GM12878 (cell line): ENCODE results near the gene MAD1L1. TPM values are rescaled to one million over a fixed set of nuclear protein-coding genes. Genes with fewer than 3 reads are reported as not detected.

Source experiments
- CHD4 ChIP-seq: fragments of 200-600 bp; sonication (generic); IDR thresholded peaks from 2 replicates; pipeline ENCODE4 v1.6.1; 2016; ENCODE audit warnings: mild to moderate bottlenecking
- ESRRA ChIP-seq: IDR thresholded peaks from 2 replicates; pipeline ENCODE4 v1.6.1; 2012; ENCODE audit warnings: mild to moderate bottlenecking, low read length, improper control_type of control experiment
- MEF2B ChIP-seq: fragments of 450-650 bp; IDR thresholded peaks from 2 replicates; pipeline ENCODE4 v1.6.1; 2018; ENCODE audit warnings: mild to moderate bottlenecking, moderate library complexity; ENCODE audit not compliant: partially characterized antibody, poor library complexity, severe bottlenecking
- MTA2 ChIP-seq: fragments of 450-650 bp; IDR thresholded peaks from 2 replicates; pipeline ENCODE4 v1.6.1; 2016; ENCODE audit warnings: low read depth, mild to moderate bottlenecking, moderate library complexity
- NFYB ChIP-seq: IDR thresholded peaks from 2 replicates; pipeline ENCODE4 v1.6.1; 2011; ENCODE audit warnings: low read depth, mild to moderate bottlenecking, low read length, improper control_type of control experiment, moderate library complexity; ENCODE audit not compliant: insufficient read depth
- PAX5 ChIP-seq: IDR thresholded peaks from 2 replicates; pipeline ENCODE4 v1.6.1; 2011; ENCODE audit warnings: low read depth, low read length, borderline replicate concordance
- RELA ChIP-seq: fragments of 450-650 bp; IDR thresholded peaks from 2 replicates; pipeline ENCODE4 v1.8.0; 2014; ENCODE audit warnings: borderline replicate concordance; ENCODE audit not compliant: partially characterized antibody
- RUNX3 ChIP-seq: IDR thresholded peaks from 2 replicates; pipeline ENCODE4 v1.6.1; 2012; ENCODE audit warnings: low read length, inconsistent platforms
- SMAD1 ChIP-seq: fragments of 450-650 bp; IDR thresholded peaks from 2 replicates; pipeline ENCODE4 v1.6.1; 2018; ENCODE audit warnings: mild to moderate bottlenecking, low read depth; ENCODE audit not compliant: partially characterized antibody
- SREBF2 ChIP-seq: IDR thresholded peaks from 2 replicates; pipeline ENCODE4 v1.6.1; 2012; ENCODE audit warnings: mild to moderate bottlenecking, low read length
- polyA plus RNA-seq, 11 experiments: library from polyadenylated mRNA; depleted of rRNA in 4 of 11; unstranded in 6 of 11; stranded (reverse) in 5 of 11; fragments of >200 nt; fragmentation: Nextera tagmentation in 4 of 11; fragmentation: Illumina TruSeq in 1 of 11; extraction: Ambion mirVana in 4 of 11; extraction: Trizol in 1 of 11; gene quantifications; 1 replicate in 1 of 11; 2 replicates in 10 of 11; pipeline versions ENCODE4 v1.2.1 to v1.2.3, GENCODE V29; 2011 to 2016; ENCODE audit warnings: inconsistent platforms in 2 of 11, missing spikeins in 2 of 11, low read depth in 1 of 11
- total RNA-seq, 4 experiments: library from RNA; depleted of rRNA in 3 of 4; stranded (reverse); fragments of >200 nt in 3 of 4; fragmentation: Illumina TruSeq in 1 of 4; extraction: Trizol in 1 of 4; gene quantifications; 2 replicates each; pipeline versions ENCODE4 v1.2.1 to v1.2.3, GENCODE V29; 2013 to 2021
- TF ChIP-seq, protein P1 (sequence below): fragments of 450-650 bp; conservative IDR thresholded peaks from 2 replicates; pipeline ENCODE4 v1.6.1; 2017; ENCODE audit warnings: mild to moderate bottlenecking, moderate library complexity
- TF ChIP-seq, protein P2 (sequence below): IDR thresholded peaks from 2 replicates; pipeline ENCODE4 v1.6.1; 2012; ENCODE audit warnings: improper control_type of control experiment, low read depth, low read length; ENCODE audit not compliant: insufficient replicate concordance
- TF ChIP-seq, protein P3 (sequence below): IDR thresholded peaks from 2 replicates; pipeline ENCODE4 v1.6.1; 2011; ENCODE audit warnings: borderline replicate concordance, low read depth, mild to moderate bottlenecking, moderate library complexity, low read length; ENCODE audit not compliant: insufficient read depth, poor library complexity, severe bottlenecking
- TF ChIP-seq, protein P4 (sequence below): fragments of 450-650 bp; IDR thresholded peaks from 2 replicates; pipeline ENCODE4 v1.6.1; 2017; ENCODE audit warnings: mild to moderate bottlenecking, low read depth, inconsistent platforms; ENCODE audit not compliant: poor library complexity, severe bottlenecking
- TF ChIP-seq, protein P5 (sequence below): fragments of 450-650 bp; IDR thresholded peaks from 2 replicates; pipeline ENCODE4 v1.6.1; 2017; ENCODE audit warnings: mild to moderate bottlenecking, moderate library complexity

Gene MAD1L1
- total and polyA plus RNA-seq, 10 of the 15 experiments (the other 5 are each of a cell fraction or from before 2014, with no cell fraction given) = 2.2 to 76.8 (median 38.3) TPM

DNA sequence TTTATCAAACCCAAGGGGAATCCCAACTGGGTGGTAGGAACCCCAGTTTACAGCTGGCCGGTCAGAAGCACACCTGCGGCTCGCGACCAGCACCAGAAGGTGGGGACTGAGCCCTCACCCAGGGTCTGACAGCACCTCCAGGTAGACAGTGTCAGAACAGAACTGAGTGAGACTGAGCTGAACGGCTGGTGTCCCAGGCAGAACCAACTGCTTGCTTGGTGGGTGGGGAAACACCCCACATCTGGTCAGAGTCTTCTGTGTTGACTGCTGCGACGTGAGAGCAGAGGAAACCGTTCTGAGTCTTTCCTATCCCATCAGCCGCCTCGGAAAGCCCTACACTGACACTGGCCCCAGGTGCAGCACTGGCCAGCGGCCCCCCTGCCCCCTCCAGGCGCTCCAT lies 160.7 kb downstream of the MAD1L1 start (continued):
- TF ChIP-seq RUNX3 (peak; percentile 67), NFYB (no peak), SREBF2 (no peak), RELA (no peak), ESRRA (no peak), MEF2B (no peak), PAX5 (peak; percentile 53; the same call in 1 of the 2 replicates), SMAD1 (no peak), MTA2 (no peak), CHD4 (no peak)
- TF ChIP-seq, protein P1, sequence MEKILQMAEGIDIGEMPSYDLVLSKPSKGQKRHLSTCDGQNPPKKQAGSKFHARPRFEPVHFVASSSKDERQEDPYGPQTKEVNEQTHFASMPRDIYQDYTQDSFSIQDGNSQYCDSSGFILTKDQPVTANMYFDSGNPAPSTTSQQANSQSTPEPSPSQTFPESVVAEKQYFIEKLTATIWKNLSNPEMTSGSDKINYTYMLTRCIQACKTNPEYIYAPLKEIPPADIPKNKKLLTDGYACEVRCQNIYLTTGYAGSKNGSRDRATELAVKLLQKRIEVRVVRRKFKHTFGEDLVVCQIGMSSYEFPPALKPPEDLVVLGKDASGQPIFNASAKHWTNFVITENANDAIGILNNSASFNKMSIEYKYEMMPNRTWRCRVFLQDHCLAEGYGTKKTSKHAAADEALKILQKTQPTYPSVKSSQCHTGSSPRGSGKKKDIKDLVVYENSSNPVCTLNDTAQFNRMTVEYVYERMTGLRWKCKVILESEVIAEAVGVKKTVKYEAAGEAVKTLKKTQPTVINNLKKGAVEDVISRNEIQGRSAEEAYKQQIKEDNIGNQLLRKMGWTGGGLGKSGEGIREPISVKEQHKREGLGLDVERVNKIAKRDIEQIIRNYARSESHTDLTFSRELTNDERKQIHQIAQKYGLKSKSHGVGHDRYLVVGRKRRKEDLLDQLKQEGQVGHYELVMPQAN = no peak
- TF ChIP-seq, protein P2, sequence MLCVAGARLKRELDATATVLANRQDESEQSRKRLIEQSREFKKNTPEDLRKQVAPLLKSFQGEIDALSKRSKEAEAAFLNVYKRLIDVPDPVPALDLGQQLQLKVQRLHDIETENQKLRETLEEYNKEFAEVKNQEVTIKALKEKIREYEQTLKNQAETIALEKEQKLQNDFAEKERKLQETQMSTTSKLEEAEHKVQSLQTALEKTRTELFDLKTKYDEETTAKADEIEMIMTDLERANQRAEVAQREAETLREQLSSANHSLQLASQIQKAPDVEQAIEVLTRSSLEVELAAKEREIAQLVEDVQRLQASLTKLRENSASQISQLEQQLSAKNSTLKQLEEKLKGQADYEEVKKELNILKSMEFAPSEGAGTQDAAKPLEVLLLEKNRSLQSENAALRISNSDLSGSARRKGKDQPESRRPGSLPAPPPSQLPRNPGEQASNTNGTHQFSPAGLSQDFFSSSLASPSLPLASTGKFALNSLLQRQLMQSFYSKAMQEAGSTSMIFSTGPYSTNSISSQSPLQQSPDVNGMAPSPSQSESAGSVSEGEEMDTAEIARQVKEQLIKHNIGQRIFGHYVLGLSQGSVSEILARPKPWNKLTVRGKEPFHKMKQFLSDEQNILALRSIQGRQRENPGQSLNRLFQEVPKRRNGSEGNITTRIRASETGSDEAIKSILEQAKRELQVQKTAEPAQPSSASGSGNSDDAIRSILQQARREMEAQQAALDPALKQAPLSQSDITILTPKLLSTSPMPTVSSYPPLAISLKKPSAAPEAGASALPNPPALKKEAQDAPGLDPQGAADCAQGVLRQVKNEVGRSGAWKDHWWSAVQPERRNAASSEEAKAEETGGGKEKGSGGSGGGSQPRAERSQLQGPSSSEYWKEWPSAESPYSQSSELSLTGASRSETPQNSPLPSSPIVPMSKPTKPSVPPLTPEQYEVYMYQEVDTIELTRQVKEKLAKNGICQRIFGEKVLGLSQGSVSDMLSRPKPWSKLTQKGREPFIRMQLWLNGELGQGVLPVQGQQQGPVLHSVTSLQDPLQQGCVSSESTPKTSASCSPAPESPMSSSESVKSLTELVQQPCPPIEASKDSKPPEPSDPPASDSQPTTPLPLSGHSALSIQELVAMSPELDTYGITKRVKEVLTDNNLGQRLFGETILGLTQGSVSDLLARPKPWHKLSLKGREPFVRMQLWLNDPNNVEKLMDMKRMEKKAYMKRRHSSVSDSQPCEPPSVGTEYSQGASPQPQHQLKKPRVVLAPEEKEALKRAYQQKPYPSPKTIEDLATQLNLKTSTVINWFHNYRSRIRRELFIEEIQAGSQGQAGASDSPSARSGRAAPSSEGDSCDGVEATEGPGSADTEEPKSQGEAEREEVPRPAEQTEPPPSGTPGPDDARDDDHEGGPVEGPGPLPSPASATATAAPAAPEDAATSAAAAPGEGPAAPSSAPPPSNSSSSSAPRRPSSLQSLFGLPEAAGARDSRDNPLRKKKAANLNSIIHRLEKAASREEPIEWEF = no peak
- TF ChIP-seq, protein P3, sequence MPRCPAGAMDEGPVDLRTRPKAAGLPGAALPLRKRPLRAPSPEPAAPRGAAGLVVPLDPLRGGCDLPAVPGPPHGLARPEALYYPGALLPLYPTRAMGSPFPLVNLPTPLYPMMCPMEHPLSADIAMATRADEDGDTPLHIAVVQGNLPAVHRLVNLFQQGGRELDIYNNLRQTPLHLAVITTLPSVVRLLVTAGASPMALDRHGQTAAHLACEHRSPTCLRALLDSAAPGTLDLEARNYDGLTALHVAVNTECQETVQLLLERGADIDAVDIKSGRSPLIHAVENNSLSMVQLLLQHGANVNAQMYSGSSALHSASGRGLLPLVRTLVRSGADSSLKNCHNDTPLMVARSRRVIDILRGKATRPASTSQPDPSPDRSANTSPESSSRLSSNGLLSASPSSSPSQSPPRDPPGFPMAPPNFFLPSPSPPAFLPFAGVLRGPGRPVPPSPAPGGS = peak; percentile 54
- TF ChIP-seq, protein P4, sequence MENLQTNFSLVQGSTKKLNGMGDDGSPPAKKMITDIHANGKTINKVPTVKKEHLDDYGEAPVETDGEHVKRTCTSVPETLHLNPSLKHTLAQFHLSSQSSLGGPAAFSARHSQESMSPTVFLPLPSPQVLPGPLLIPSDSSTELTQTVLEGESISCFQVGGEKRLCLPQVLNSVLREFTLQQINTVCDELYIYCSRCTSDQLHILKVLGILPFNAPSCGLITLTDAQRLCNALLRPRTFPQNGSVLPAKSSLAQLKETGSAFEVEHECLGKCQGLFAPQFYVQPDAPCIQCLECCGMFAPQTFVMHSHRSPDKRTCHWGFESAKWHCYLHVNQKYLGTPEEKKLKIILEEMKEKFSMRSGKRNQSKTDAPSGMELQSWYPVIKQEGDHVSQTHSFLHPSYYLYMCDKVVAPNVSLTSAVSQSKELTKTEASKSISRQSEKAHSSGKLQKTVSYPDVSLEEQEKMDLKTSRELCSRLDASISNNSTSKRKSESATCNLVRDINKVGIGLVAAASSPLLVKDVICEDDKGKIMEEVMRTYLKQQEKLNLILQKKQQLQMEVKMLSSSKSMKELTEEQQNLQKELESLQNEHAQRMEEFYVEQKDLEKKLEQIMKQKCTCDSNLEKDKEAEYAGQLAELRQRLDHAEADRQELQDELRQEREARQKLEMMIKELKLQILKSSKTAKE = no peak
- TF ChIP-seq, protein P5, sequence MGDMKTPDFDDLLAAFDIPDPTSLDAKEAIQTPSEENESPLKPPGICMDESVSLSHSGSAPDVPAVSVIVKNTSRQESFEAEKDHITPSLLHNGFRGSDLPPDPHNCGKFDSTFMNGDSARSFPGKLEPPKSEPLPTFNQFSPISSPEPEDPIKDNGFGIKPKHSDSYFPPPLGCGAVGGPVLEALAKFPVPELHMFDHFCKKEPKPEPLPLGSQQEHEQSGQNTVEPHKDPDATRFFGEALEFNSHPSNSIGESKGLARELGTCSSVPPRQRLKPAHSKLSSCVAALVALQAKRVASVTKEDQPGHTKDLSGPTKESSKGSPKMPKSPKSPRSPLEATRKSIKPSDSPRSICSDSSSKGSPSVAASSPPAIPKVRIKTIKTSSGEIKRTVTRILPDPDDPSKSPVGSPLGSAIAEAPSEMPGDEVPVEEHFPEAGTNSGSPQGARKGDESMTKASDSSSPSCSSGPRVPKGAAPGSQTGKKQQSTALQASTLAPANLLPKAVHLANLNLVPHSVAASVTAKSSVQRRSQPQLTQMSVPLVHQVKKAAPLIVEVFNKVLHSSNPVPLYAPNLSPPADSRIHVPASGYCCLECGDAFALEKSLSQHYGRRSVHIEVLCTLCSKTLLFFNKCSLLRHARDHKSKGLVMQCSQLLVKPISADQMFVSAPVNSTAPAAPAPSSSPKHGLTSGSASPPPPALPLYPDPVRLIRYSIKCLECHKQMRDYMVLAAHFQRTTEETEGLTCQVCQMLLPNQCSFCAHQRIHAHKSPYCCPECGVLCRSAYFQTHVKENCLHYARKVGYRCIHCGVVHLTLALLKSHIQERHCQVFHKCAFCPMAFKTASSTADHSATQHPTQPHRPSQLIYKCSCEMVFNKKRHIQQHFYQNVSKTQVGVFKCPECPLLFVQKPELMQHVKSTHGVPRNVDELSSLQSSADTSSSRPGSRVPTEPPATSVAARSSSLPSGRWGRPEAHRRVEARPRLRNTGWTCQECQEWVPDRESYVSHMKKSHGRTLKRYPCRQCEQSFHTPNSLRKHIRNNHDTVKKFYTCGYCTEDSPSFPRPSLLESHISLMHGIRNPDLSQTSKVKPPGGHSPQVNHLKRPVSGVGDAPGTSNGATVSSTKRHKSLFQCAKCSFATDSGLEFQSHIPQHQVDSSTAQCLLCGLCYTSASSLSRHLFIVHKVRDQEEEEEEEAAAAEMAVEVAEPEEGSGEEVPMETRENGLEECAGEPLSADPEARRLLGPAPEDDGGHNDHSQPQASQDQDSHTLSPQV = no peak
